GM18951 (cell line): ENCODE measurements around the gene RBCK1.

Experiments
- POLR2A ChIP-seq: IDR thresholded peaks from 4 replicates; pipeline ENCODE4 v1.6.1; 2011; ENCODE audit warnings: mild to moderate bottlenecking; ENCODE audit not compliant: insufficient read length, insufficient read depth; ENCODE audit errors: extremely low read depth
- in situ Hi-C: fragments of 300-500 bp; cut with MboI; formaldehyde crosslinking; loops from one replicate; pipeline ENCODE4 v1.12.0; 2022; ENCODE audit warnings: low sequenced_read_pairs, mixed read lengths, inconsistent platforms; ENCODE audit not compliant: unreplicated experiment

Gene RBCK1

DNA sequence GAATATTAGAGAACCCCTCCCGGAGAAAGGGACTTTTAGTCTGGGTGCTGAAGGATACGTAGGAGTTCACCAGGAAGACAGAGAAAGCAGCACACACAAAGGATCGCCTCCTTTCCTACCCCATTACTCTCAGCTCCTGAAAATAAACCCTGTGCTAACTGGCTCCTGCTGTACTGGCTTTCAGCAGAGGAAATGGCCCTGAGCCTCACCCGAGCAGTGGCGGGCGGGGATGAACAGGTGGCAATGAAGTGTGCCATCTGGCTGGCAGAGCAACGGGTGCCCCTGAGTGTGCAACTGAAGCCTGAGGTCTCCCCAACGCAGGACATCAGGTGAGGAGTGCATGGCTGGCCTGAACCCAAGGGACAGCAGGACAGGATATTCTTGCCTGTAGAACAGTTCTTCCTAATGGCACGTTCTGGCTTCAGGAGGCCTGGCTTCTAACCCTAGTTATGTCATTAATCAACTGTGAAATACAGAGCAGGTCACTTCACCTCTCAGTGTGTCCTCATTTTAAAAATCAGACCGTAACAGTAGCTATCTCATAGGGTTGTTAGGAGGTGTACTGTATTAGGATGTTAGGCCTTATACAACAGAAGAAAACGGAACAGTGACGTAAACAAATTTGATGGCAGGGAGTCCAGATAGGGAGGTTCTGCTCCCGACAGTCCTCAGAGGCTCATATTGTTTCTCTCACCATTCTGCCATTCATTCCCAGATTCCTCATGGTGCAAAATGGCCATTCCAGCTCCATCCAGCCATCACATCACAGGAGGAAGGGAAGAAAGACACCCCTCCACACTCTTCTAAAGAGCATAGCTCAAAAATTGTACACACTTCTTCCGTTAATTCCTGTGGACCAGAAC lies 1.8 kb downstream of the RBCK1 start:
- no peak for TF ChIP-seq POLR2A
- in situ Hi-C loops = no loop called here

DNA sequence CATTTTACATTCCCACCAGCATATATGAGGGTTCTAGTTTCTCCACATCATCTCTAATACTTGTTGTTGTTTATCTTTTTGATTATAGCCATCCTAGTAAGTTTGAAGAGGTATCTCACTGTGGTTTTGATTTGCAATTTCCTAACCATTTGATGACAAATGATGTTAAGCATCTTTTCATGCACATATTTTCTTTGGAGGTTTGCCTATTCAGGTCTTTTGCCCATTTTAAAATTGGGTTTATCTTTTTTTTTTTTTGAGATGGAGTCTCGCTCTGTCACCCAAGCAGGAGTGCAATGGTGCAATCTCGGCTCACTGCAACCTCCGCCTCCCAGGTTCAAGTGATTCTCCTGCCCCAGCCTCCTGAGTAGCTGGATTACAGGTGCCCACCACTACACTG lies 4.0 kb downstream of the RBCK1 start:
- no peak for TF ChIP-seq POLR2A

DNA sequence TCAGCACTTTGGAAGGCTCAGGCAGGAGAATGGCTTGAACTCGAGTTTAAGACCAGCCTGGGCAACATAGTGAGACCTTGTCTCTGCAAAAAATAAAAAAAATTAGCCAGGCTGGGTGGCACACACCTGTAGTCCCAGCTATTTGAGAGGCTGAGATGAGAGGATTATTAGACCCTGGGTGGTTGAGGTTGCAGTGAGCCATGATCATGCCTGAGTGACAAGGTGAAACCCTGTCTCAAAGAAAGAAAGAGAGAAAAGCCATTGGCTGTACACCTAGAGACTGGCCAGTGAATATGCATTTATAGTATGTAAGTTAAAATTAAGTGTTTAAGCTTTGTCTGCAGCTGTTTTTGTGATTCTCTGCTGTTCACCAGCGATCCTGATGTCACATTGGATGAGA lies 6.1 kb downstream of the RBCK1 start:
- in situ Hi-C loops = no loop called here
- TF ChIP-seq POLR2A = no peak

More for the DNA sequence above, 4.0 kb downstream of the RBCK1 start:
- in situ Hi-C loops = no loop called here

DNA sequence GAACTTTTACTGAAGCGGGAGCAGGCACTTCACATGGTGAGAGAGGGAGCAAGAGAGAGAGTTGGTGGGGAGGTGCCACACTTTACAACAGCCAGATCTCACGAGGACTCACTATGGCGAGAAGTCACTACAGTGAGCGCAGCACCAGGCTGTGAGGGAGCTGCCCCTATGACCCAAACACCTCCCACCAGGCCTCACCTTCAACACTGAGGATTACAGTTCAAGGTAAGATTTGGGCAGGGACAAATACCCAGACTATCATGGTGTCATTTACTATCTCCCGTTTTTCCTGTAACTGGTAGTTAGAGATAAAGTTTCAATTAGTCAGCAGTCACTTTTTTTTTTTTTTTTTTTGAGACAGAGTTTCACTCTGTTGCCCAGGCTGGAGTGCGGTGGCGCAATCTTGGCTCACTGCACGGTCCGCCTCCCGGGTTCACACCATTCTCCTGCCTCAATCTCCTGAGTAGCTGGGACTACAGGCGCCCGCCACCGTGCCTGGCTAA lies 7.8 kb downstream of the RBCK1 start:
- in situ Hi-C loops = no loop called here
- no peak for TF ChIP-seq POLR2A

DNA sequence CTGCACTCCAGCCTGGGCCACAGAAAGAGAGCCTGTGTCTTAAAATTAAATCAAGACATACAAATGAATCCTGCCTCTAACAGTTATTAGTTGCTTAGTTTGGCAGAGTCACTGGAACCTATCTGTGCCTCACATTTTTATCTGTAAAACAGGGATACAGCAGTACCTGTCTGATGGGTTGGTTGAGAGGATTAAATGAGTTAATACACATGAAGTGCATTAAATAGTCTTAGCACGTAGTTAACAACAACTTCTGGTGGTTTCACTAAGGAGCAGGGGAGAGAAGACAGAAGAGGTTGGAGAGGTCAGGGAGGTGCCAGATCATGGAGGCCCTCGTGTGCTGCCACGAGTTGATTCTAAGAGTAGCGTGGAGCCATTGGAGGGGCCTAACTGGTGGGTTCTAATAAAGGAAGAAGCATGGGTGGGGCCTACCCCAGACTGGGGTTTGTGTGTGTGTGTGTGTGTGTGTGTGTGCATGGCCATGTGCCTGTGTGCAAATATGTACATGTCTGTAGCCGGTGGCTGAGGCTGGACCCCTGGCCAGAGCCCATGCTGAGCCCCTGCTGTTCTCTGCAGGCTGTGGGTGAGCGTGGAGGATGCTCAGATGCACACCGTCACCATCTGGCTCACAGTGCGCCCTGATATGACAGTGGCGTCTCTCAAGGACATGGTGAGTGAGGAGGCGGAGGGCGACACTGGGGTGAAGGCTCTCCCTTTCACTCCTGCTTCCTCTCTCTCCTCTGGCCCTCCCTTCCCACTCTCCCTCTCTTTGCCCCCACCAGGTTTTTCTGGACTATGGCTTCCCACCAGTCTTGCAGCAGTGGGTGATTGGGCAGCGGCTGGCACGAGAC lies 9.1 kb downstream of the RBCK1 start:
- TF ChIP-seq POLR2A = no peak
- in situ Hi-C loops = no loop called here

DNA sequence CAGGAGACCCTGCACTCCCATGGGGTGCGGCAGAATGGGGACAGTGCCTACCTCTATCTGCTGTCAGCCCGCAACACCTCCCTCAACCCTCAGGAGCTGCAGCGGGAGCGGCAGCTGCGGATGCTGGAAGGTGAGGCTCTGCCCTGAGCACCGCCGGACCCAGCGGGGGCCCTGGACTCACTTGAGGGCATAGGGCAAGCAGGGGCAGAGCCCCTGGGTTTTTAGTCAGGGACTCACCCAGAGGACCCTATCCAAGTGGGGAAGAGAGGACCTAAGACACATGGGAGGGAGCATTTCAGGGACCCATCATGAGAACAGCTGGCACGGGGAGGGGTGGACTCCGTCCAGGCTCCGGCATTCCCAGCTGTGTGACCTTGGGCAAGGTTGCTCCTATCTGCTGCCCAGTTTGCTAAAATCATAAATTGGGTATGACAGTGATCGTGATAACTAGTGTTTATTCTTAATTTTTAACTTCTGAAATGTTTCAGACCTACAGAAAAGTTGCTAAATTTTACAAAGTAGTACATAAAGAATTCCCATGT lies 9.8 kb downstream of the RBCK1 start:
- in situ Hi-C loops = no loop called here
- TF ChIP-seq POLR2A = no peak

DNA sequence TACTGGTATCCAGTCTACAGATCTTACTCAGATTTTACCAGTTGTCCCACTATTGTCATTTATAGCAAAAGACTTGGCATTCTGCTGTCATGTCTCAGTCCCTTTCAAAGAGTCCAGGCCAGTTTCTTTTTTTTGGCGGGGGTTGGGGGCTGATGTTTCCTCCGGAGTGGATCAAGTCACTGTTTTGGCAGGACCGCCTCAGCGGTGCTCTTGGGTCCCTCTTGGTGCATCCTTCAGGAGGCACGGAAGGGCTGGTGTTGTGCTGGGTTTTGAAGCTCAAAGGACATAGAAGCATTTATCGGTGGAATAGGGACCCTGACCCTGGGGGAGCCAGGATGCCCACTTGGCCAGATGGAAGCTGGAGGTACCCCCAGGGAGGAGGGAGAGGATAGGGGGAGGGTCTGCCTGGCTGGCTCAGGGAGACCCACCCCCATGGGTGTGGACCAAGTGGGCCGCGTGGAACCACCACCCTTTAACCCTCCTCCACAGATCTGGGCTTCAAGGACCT lies 10.8 kb downstream of the RBCK1 start:
- in situ Hi-C loops = no loop called here
- no peak for TF ChIP-seq POLR2A

DNA sequence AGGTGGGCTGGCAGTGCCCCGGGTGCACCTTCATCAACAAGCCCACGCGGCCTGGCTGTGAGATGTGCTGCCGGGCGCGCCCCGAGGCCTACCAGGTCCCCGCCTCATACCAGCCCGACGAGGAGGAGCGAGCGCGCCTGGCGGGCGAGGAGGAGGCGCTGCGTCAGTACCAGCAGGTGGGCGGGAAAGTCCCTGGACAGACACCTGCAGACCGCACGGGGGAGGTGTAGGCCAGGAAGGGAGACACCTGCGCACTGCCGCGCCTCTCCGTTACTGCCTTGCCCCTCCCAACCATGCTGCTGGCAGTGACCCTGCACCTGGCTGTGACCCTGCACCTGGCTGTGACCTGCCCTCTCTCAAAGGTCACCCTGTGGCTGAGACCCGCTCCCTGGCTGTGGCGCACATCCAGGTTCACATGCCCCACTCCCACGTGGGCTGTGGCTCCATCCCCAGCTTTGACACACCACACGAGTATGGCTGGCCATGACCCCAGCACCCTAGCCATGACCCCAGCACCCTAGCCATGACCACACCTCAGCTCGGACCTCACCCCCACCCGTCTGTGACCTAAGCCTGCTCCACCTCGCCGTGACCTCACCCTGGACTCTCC lies 11.6 kb downstream of the RBCK1 start:
- TF ChIP-seq POLR2A = no peak
- in situ Hi-C loops = no loop called here

DNA sequence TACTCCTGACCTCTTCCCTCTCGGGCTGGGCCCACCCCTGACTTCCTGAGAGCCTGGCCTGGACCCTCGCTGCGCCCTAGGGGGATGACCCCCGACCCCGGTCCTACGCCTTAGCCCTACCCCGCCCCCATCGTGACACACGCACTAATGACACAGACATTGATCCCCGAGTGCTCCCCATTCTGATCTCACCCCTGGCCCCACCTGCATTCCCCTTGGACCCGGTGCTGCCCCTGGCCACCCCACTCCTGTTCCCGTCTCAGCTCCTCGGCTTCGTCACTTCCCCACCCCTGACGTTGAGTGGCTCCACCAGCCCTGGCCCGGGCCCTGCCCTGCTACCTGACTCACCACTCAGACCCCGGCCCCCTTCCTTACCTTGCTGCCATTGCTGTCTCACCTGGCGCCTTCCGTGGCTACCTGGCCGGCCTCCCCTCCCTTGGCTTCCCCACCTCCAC lies 12.1 kb downstream of the RBCK1 start:
- TF ChIP-seq POLR2A = no peak
- in situ Hi-C loops = no loop called here

DNA sequence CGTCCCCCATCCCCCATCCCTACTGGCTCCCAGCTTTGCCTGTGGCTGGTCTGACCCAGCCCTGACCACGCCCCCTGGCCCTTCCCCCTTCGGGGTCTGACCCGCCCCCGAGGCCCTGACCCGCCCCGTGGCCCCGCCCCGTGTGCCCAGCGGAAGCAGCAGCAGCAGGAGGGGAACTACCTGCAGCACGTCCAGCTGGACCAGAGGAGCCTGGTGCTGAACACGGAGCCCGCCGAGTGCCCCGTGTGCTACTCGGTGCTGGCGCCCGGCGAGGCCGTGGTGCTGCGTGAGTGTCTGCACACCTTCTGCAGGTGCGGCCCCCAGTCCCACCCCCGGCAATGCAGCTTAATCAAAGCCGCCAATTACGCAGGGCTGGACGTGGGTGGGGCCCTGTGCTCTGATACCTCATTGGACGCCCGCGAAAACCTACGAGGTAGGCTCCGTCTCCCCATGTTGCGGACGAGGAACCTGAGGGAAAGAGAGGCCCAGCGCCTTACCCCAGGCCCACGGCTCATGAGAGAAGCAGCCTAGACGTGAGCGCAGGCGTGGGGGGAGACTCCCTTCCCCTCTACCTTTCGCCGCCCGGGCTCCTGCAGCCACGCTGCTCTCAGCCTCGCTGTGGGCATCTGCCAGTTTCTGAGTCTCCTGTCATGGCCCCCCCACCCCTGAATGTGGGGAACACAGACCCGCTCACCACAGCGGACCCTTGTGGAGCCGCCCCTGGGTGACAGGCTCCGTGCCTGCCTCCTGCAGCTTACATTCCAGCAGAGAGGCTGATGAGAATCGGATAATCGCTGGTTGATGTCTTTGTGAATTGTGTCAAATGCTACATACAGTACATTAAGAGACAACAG lies 12.8 kb downstream of the RBCK1 start:
- in situ Hi-C loops = no loop called here
- TF ChIP-seq POLR2A = no peak

DNA sequence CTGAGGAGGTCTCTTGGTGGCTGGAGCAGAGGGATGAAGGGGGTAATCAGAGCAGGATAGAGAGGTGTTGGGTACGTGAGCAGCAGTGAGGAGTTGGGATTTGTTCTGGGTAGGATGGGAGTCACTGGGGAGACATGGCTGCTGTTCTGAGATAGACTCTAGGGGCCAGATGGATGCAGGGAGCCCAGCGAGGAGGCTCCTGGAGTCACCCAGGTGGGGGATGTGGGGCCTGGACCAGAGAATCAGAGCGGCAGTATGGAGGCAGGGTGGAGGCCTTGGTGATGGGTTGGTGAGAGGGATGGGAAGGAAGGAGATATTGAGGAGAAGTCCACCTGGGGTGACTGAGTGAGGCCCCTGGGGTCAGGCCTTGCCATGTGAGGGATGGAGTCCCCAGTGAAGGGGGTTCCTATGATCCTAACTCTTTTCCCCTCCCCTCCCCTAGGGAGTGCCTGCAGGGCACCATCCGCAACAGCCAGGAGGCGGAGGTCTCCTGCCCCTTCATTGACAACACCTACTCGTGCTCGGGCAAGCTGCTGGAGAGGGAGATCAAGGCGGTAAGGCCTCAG lies 13.7 kb downstream of the RBCK1 start:
- no peak for TF ChIP-seq POLR2A
- in situ Hi-C loops = no loop called here

DNA sequence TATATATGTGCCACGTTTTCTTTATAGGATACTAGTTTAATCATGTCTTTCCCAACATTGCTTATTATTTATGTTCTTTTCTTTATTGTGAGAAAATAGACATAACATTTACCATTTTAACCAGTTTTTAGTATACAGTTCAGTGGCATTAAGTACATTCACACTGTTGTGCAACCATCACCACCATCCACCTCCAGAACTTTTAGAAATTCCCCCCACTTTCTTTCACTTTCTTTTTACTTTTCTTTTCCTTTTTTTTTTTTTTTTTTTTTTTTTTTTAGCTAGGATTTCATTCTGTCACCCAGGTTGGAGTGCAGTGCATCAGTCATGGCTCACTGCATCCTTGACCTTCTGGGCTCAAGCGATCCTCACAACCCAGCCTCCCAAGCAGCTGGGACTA lies 18.5 kb downstream of the RBCK1 start:
- in situ Hi-C loops = no loop called here
- TF ChIP-seq POLR2A = no peak
